Measurements from ENCODE around the gene CMTM7.
A peak's percentile ranks its signal among the peaks of the same experiment; 100 is the strongest.
"Not testable (repeated sequence)": the region's sequence is repeated elsewhere in the genome, so short reads cannot be mapped to it uniquely, and the experiment has no call there.

The CMTM7 gene

DNA sequence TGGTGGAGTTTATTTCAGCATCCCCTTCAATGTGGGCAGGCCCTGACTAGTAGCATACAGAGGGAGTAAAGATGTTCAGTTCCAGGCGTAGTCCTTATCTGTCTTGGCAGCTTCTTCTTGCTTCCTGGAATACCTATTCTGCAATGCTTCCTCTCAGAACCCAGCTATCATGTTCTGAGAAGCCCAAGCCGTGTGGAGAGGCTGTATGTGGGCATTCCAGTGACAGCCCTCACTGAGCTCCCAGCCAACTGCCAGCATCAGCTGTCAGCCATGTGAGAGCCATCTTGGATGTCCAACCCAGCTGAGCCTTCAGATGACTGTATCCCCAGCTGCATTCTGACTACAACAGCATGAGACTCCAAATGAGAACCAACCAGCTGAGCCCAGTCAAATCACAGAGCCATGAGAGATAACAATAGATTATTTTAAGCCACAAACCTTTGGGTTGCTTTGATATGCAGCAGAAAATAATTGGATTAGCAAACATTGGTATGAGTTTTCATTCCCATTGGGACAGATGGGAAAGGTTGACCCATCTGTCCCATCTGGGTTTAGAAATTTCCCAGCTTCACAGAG lies 8.4 kb upstream of the CMTM7 start:
- no peak for DNase-seq (ENCODE audit: low spot score)

DNA sequence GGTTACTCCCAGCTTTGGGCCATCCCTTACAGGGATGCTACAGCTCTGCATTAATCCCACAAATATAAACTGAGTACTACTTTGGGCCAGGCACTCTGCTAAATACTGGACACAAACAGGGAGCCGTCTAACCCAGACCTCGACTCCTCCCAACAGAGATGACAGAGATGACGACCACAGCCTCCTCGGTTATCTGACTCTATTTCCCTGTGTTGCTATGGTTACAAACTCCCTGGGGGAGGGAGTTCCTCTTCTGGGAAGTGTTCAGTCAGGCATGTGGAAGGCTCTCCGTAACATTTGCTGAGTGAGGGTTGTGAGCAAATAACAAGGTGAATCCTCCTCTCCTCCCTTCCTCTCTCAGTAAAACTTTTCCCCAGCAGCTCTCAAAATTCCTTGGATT lies 6.7 kb upstream of the CMTM7 start:
- DNase-seq (ENCODE audit: low spot score) = no peak

DNA sequence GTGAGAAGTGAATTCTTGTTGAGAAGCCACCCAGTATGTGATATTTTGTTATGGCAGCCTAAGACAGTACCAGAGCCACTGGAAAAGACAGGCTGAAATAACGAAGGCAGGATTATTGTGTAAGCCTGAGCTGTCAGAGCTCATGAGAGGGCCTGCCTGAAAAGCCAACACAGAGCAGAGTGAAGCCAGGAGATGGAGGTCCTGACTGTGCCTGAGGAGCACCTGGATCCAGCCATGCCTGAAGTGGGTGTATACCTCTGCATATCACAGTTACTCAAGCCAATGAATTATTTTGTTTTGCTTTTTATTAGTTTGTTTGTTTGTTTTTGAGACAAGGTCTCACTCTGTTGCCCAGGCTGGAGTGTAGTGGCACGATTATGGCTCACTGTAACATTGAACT lies 4.1 kb upstream of the CMTM7 start:
- DNase-seq (ENCODE audit: low spot score) = no peak

DNA sequence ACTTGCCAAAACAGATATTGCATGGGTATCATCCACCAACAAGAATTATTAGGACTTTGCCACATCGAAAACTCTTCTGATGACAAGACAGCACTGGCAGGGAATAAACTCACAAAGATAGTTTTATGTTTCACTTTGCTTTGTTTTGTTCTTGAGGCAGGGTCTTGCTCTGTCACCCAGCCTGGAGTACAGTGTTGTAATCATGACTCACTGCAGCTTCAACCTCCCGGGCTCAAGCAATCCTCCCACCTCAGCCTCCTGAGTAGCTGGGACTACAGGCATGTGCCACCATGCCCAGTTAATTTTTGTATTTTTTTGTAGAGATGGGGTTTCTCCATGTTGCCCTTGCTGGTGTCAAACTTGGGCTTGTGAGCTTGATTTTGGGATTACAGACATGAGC lies 2.1 kb upstream of the CMTM7 start:
- not testable (repeated sequence) for DNase-seq (ENCODE audit: low spot score)

DNA sequence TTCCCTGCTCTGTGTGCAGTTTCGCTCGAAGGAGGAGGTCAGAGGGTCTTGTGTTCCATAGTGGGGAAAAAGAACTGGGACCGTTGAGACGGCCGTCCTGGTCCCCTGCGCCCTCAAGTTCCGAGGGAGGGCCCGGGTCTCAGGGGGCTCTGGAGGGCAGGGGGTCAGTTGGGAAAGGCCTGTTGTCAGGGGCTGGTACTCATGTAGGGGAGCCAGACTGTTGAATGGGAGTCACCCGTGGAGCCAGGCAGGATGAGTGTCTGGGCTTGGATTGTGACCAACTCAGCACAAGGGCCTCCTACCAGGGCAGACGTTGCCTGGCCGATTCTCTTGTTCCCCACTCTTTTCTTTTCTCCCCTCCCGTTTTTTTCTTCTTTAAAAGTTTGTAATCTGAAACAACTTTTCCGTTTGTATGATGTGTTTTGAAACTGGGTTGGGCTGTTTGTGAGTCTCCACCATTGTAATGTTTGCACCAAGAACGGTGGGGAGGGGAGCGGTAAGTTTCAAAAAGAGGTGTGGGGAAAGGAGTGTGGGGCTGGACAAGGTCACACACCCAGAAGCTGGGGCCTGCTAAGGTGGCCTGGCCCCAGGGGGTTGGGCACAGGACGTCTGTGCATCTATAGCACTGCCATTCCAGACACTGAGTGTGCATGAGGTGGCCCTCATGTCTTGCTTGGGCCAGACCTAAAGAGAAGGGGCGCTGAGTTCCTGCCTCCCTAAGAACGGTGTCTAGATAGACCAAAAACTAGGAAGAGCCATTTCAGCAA lies 1.1 kb downstream of the CMTM7 start:
- no peak for DNase-seq (ENCODE audit: low spot score)

DNA sequence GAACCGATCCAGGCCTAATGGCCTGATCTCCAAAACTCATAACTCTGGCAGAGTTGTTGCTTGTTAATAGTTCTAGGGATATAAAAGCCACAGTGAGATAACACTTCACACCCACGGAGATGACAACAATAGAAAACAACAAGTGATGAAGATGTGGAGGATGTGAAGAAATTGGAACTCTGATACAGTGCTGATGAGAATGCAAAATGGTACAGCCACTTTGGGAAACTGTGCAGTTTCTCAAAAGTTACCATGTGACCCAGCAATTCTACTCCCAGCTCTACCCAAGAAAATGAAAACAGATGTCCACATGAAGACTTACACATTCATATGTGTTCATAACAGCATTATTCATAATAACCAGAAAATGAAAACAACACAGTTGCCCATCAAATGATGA lies 3.8 kb downstream of the CMTM7 start:
- DNase-seq (ENCODE audit: low spot score) = no peak

DNA sequence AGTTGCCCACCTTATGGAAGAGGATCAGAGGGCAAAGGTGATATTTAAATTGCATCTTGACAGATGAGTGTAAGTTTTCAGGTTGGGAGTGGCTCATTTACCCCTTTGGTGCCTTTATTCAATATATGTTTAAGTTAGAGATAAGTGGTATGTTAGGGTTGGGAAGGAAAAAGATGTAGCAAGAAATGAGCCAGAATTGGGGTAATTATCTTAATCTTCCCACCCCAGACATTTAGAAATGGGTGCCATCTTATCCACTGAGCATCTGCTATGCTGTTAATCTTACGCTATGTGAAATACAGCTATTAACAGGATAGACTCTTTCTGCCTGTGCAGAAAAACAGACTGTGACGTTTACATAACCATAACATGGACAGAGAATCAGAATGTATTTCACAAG lies 6.3 kb downstream of the CMTM7 start:
- DNase-seq (ENCODE audit: low spot score) = no peak

DNA sequence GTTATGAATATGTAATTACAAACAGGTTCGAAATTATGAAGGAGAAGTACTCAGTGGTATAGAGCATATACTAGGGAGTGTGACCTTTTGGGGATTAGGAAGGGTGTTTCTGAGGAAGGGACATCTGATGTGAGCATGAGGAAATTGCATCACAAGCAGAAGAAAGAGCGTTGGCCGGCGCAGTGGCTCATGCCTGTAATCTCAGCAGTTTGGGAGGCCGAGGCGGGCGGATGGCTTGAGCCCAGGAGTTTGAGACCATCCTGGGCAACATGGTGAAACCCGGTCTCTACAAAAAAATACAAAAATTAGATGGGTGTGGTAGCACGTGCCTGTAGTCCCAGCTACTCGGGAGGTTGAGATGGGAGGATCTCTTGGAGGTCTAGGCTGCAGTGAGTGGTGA lies 6.9 kb downstream of the CMTM7 start:
- DNase-seq (ENCODE audit: low spot score) = no peak

DNA sequence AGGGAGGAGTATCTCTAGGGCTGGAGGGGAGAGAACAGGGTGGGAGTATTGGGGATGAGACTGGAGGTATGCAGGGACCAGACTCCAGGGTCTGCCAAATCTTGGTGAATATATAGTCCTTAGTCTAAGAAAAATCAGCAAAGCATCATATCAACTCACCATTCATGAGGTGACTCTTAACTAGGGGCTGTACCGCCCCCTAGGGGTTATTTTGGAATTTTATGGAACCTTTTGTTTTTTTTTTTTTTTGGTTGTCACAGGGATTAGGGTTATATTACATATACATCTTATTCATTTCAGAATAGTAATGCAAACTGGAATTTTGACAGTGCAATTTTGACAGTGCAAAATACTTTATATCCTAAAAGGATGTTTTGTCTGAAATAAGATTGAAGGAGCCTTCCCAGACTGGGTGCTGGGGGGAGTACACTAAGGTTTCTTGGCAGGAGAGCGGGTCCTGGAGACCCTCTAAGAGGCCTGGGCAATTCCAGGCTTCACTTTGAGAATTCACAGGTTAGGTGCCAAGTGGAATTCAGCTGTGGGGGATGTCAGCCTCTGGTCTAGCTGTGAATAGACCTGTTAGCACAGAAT lies 7.5 kb downstream of the CMTM7 start:
- peak; percentile 40 for DNase-seq (ENCODE audit: low spot score)

DNA sequence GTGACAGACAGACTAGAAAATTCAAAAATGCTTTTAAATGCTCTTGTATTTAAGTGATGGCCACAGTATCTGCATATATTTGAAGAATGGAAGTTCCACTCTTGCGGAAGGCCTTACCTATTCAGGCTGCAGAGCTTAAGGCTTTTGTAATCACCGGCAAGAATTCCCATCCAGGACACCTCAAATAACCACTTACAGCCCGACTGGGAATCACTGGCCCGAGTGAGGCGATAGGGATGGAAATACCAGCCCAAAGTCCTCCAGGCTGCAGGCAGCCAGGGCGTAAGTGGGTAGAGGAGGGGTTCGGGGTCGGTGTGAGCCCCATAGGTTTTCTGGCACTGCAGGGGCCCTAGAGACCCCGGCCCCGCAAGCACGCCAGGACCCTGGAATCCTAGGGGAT lies 9.5 kb downstream of the CMTM7 start:
- no peak for DNase-seq (ENCODE audit: low spot score)

DNA sequence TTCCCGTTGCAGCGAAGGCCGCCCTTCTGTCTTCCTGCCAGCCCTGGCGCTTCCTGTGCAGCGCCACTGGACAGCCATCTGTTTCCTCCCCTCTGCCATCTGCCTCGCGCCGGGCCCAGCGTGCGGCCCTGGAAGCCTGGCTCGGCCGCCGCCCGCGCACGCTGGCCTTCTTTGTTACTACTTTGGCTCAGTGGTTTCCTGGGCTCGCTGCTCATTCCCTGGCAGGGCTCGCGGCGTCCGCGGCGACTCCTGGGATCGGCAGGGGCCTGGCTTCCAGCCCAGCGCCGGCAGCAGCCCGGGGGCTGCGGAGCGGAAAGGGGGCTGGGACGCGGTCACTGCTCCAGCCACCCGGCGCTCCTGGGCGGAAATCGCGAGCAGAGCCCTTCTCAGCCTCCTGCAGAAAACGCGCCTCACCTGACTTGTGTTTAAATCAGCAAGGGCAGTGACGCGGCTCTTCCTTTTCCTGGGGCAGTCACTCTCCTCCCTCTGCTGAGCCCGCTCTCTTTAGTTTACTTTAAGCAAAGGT lies 10.0 kb downstream of the CMTM7 start:
- DNase-seq (ENCODE audit: low spot score) = peak; percentile 40

DNA sequence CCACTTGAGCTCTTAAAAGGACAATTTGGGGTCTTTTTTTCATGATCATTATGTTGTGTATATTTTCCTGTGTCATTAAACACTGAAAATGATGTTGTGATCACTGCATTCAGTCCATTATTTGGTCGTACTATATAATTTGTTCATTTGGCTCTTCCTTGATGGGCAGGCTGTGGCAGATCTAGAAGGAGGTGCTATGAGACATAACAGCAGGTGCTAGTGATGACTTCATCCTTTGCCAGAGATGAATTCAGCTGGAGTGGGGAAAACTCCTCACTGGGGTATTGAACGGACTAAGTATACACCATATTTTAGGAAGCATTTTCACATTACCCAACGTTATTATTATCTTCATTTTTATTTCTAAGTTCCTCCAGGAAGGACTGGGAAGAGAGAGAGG lies 12.0 kb downstream of the CMTM7 start:
- DNase-seq (ENCODE audit: low spot score) = no peak

DNA sequence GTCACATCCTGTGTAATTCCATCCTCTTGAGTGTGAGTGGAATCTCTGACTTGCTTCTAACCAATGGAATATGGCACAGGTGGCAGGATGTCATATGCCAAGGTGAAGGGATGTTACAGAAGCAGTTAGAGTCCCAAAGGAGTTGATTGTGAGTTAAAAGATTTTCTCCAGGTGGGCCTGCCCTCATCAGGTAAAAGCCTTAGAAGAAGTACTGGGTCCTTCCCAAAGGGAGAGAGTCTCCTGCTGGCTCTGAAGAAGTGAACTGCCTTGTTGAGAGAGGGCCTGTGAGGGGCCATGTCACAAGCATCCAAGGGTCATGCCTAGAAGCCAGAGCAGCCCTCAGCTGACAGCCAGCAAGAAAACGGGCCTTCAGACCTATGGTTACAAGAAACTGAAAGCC lies 13.1 kb downstream of the CMTM7 start:
- no peak for DNase-seq (ENCODE audit: low spot score)

DNA sequence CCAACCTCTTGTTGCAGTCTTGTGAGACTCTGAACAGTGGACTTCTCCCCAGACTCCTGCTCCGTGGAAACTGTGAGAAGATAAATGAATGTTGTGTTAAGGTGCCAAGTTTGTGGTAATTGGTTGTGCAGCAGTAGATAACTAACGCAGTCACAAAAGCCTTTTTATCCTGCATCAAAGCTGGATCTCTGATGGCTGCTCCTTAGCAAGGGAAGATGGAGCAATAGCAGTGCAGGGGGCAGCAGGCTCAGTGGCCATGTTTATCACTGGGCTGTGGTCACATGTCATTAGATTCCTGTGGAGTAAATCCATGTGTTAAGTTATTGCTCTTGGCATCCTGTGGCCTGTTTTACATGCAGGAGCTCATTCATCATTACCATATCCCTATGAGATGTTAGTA lies 13.5 kb downstream of the CMTM7 start:
- DNase-seq (ENCODE audit: low spot score) = no peak

DNA sequence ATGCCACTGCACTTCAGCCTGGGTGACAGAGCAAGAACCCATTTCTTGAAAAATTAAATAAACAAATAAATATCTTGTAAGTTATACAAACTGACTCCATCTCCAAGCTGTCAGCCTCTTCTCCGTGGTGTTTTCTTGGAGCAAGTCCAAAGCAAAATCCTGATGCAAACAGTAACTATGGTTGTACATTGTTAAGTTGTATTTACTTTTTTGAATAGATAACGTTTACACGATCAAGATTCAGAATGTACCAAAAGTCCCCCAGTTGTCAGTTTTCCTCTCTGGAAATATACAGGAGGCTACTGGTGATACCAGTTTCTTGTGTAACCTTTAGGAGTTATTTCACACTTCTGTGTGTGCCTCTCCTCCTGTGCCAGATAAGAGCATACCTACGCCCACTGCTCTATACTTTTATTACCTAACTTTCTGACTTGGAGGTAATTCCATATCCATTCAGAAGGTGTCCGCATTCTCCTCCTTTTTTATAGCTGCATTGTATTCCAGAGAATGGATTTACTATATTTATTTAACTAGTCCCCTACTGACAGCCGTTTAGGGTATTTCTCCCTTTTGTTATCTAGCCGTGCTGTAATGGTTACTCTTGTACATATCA lies 14.2 kb downstream of the CMTM7 start:
- DNase-seq (ENCODE audit: low spot score) = no peak

DNA sequence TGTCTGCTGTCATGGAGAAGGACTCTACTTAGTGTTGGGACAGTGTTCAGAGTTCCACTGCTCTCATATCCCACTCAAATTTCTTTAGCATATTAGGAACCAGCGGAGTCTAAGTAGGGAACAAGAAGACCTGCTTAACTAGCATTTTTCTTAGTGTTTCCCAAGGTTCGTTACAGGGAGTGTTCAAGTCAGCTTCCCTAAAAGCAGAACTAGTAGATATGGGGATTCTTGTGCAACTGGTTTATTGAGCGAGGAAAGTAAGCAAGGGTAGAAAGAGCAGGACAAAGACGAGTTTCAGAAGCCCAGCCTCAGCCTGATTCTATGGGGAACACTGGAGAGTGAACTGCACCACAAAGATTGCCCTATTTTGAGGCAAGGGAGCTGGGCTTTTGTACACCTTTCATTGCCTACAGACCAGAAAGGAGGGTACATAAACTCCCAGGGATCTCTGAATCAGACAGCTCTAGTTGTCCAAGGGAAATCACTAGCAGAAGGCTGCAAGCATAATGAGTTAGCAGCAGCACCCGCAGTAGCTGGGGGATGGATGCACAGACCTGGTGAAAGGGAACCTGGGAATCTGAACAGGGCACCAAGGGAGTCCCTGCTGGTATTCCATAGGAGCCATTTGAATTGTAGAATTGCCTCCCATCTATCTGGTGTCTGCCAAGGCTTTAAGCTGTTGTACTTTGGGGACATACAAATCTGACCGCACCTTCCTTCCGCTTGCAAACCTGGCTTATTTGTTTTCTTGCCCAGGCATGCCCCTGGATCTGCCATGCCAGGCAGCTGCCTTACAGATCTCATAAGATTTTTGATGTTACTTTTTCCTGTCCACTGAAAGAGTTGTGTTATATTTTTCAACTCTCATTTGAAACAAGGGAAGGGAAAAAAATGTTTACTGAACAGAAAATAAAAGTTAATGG lies 15.1 kb downstream of the CMTM7 start:
- no peak for DNase-seq (ENCODE audit: low spot score)

DNA sequence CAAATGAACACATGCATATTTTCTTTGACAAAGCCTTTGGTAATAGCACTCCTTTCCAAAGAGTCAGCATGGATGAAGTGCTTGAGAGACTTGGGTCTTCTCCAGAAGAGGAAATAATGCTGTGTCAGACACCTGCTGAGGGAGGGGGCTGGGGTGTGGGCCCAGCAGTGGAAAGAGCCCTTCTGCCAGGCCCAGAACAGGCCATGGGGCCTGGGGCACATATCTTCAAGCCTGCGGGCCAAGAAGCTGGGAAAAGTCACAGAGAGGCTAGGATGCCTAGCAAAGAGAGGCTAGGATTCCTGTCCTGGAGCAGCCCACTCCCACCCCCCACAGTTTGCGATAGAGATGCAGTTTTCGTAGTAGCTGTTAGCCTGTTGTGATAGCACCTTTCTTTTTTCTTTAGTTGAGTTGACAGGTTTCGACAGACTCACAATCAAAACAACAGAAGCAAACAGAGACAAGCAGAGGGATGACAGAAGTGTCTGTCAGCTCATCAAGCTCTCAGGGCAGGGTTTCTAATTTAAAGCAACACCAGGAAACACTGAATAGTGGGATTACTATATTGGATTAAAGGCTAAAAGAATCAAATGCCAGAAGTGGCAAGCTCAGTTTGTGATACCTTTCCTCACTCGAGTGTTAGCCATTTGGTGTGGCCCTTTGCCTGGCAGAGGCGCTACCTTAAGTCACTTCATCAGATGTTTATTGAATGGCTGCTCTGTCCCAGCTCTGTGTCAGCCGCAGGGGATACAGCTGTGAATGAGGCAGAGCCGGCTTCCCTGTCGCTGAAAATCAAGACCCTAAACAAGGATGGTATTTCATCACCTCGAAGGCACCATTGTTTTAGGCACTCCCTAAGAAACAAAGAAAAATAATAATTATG lies 19.0 kb downstream of the CMTM7 start:
- no peak for DNase-seq (ENCODE audit: low spot score)

DNA sequence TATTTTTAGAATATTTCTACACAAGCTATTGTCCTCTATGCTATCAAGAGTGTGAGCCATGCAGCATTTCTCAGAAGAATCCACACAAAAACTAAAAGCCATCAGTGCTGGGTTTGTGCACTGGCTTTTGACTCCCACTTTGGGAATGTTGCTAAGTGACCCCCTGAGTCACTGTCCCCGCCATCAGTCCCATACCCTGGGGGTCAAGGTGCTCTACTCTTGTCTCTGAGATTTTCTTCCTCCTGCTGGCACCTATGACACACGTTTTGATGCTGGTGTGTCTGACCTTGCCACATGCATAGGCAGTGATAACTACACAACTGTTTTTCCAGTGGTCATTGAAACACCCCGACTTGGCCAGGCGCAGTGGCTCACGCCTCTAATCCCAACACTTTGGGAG lies 19.8 kb downstream of the CMTM7 start:
- DNase-seq (ENCODE audit: low spot score) = no peak

DNA sequence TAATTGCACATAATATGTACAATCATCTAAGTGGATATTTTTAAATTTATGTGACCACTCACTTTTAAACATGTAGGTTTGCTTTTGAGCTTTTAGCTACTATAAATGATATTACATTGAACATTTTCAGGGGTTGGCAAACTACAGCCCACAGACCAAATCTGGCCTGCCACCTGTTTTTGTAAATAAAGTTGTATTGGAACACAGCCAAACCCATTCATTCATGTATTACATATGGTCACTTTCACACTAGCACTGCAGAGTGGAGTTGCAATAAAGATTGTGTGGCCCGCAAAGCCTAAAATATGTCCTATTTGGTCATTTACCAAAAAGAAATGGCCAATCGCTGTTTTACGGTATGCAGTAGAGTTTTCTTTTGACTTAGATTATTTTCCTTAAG lies 21.2 kb downstream of the CMTM7 start:
- DNase-seq (ENCODE audit: low spot score) = no peak

DNA sequence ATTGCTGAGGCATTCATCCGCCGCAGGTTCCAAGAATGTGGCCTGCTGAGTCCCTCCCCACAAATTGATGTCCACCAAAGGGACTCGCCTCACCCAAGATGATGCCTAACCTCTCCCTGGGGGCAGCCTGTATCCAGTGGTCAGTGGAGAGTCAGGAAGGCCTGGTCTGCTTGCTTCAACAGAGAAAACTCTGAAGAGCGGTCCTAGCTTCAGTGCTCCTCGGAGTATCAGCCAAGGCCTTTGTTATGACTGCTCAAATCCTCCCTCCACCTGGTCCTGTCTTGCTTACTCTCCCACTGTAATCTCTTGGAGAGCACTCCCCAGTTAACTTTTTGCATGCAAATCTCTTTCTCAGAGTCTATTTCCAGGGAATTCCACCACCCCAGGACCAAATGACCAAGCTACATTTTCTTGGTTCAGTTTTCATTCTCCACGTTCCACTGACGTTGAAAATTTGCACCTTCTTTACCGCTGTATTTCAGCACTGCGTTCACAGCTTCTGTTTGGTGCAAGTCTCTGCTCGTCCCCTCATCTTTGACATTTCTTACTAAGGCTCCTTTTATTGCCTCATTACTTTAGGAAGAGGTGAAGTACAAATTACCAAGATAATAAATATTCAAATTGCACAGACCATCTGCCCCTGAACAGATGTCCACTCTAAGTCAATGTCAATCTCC lies 22.3 kb downstream of the CMTM7 start:
- DNase-seq (ENCODE audit: low spot score) = no peak

Data from germinal center (tissue), 1 donor.